Measurements from ENCODE around the gene FTCD. TPM values are rescaled to one million over a fixed set of nuclear protein-coding genes. Genes with fewer than 3 reads are reported as not detected.

Gene FTCD
- total and polyA plus RNA-seq, 4 donors, result 0.50 to 8.7 (median 1.8) TPM

DNA sequence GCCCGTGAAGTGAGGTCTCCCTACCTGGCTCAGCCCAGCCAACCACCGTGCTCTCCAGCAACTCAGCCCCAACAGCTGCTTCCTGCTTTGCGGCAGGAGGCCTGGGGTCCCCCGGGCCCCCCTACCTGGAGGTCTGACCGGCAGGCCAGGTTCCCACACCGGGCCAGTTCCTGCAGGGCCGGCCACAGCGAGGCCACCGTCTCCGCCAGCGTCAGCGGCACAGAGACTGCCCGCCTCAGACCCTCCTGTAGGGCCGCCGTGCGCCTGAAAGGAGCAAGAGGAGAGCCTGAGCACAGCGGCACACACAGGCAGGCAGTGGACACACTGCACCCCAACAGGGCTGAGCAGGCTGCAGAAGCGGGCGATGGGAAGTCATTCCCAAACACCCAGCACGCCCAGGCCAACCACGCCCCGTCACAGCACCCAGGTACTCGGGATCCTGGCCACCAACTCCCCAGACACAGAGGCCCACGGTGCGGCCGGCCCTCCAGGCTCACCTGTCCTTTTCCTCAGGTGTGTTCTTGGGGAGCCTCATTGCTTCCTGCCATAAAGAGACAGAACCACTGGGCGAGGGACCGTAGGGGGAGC lies 16.9 kb downstream of the FTCD start:
- no peaks in the 10 kb centered on the region for H3K4me1 ChIP-seq (ENCODE audit: control insufficient read depth in 1 of 2, insufficient read depth in 2 of 2, low read length in 2 of 2)
- WGBS, 2 donors, result 89 to 92% methylated on average over 28 of the region's 28 CpGs
- no peaks in the 10 kb centered on the region for H3K9me3 ChIP-seq (ENCODE audit: control insufficient read depth, low read length)
- intact Hi-C loops (cut with DNase I), result no loop called here
- H3K36me3 ChIP-seq (ENCODE audit: control insufficient read depth in 1 of 2, insufficient read depth in 2 of 2, low read length in 1 of 2), result no peaks in the 10 kb centered on the region
- H3K4me3 ChIP-seq (ENCODE audit: low read length in 2 of 2), result no peak overlapping the region
- H3K27me3 ChIP-seq (ENCODE audit: control insufficient read depth in 1 of 2, insufficient read depth in 2 of 2, low read length in 1 of 2), result no peaks in the 10 kb centered on the region
- ATAC-seq (ENCODE audit: low FRiP score) (no peak), DNase-seq (no peak)
- no peak overlapping the region for H3K27ac ChIP-seq (ENCODE audit: low read depth in 1 of 2, low read length in 2 of 2)

DNA sequence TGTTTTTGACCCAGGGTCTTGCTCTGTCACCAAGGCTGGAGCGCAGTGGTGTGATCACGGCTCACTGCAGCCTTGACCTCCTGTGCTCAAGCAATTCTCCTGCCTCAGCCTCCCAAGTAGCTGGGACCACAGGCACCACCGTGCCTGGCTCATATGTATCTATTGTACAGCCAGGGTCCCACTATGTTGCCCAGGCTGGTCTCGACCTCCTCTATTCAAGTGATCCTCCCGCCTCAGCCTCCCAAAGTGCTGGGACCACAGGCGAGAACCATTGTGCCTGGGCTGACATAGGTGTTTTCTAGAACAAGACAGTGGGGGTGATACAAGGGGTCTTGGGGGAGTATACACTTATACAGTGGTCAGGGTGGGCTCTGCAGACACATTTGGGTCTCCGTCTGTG lies 17.5 kb downstream of the FTCD start:
- Histone ChIP-seq H3K27me3 (ENCODE audit: control insufficient read depth in 1 of 2, insufficient read depth in 2 of 2, low read length in 1 of 2) (no peaks in the 10 kb centered on the region), H3K36me3 (ENCODE audit: control insufficient read depth in 1 of 2, insufficient read depth in 2 of 2, low read length in 1 of 2) (no peaks in the 10 kb centered on the region), H3K9me3 (ENCODE audit: control insufficient read depth, low read length) (no peaks in the 10 kb centered on the region), H3K4me1 (ENCODE audit: control insufficient read depth in 1 of 2, insufficient read depth in 2 of 2, low read length in 2 of 2) (no peaks in the 10 kb centered on the region), H3K27ac (ENCODE audit: low read depth in 1 of 2, low read length in 2 of 2) (no peak overlapping the region), H3K4me3 (ENCODE audit: low read length in 2 of 2) (no peak overlapping the region)
- intact Hi-C loops (cut with DNase I), result no loop called here
- DNase-seq (no peak), ATAC-seq (ENCODE audit: low FRiP score) (no peak)
- WGBS, 2 donors, result 80 to 88% methylated on average over 7 of the region's 7 CpGs

DNA sequence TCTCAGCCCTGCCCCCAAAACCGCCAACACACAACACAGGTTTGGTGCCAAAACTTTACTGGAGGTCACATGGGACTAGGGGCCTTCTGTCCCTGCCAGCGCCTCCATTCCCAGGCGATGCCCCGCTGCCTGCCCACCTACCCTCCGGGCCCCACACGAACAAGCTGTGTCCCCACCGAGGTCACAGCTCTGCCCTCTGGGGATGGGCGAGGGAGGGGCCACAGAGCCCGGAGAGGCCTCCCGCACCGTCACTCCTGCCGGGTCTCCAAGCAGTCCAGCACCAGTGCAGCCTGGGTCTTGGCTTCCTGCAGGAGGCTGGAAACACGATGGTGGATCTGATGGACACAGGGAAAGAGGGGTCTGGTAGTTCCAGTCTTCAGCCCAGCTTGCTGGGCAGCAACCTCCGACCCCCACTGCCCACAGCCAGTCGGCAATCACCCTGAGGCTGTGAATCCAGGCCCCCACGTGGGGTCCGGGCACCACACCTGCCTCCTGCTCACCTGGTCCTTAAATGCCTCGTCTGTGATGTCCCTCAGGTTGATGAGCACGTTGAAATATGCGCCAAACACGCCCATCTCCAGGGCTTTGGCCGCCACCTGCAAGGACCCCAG lies 18.5 kb downstream of the FTCD start:
- Histone ChIP-seq H3K9me3 (ENCODE audit: control insufficient read depth, low read length) (no peaks in the 10 kb centered on the region), H3K4me1 (ENCODE audit: control insufficient read depth in 1 of 2, insufficient read depth in 2 of 2, low read length in 2 of 2) (no peaks in the 10 kb centered on the region), H3K36me3 (ENCODE audit: control insufficient read depth in 1 of 2, insufficient read depth in 2 of 2, low read length in 1 of 2) (no peaks in the 10 kb centered on the region), H3K27me3 (ENCODE audit: control insufficient read depth in 1 of 2, insufficient read depth in 2 of 2, low read length in 1 of 2) (no peaks in the 10 kb centered on the region), H3K4me3 (ENCODE audit: low read length in 2 of 2) (no peak overlapping the region), H3K27ac (ENCODE audit: low read depth in 1 of 2, low read length in 2 of 2) (no peak overlapping the region)
- intact Hi-C loops (cut with DNase I), result no loop called here
- WGBS, 2 donors, result 65 to 81% methylated on average over 22 of the region's 22 CpGs
- DNase-seq (no peak), ATAC-seq (ENCODE audit: low FRiP score) (no peak)

GRCh38 chr21:46135782-46136395 lies 19.5 kb downstream of the FTCD start:
- no peaks in the 10 kb centered on the region for H3K4me1 ChIP-seq (ENCODE audit: control insufficient read depth in 1 of 2, insufficient read depth in 2 of 2, low read length in 2 of 2)
- H3K27ac ChIP-seq (ENCODE audit: low read depth in 1 of 2, low read length in 2 of 2), result no peak overlapping the region
- WGBS, 2 donors, result 48 to 67% methylated on average over 7 of the region's 7 CpGs
- H3K36me3 ChIP-seq (ENCODE audit: control insufficient read depth in 1 of 2, insufficient read depth in 2 of 2, low read length in 1 of 2), result no peaks in the 10 kb centered on the region
- no peak overlapping the region for H3K4me3 ChIP-seq (ENCODE audit: low read length in 2 of 2)
- H3K9me3 ChIP-seq (ENCODE audit: control insufficient read depth, low read length), result no peaks in the 10 kb centered on the region
- H3K27me3 ChIP-seq (ENCODE audit: control insufficient read depth in 1 of 2, insufficient read depth in 2 of 2, low read length in 1 of 2), result no peaks in the 10 kb centered on the region
- intact Hi-C loops (cut with DNase I), result no loop called here
- DNase-seq, result no peak
- ATAC-seq (ENCODE audit: low FRiP score), result no peak

DNA sequence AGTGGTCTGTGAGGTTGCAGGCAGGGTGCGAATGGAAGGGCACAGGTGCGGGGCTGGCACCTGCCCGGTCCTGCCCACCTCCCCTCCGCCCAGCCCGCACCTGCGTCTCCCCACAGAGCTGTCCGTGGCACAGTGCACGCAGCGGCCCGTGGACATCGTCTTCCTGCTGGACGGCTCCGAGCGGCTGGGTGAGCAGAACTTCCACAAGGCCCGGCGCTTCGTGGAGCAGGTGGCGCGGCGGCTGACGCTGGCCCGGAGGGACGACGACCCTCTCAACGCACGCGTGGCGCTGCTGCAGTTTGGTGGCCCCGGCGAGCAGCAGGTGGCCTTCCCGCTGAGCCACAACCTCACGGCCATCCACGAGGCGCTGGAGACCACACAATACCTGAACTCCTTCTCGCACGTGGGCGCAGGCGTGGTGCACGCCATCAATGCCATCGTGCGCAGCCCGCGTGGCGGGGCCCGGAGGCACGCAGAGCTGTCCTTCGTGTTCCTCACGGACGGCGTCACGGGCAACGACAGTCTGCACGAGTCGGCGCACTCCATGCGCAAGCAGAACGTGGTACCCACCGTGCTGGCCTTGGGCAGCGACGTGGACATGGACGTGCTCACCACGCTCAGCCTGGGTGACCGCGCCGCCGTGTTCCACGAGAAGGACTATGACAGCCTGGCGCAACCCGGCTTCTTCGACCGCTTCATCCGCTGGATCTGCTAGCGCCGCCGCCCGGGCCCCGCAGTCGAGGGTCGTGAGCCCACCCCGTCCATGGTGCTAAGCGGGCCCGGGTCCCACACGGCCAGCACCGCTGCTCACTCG lies 23.3 kb downstream of the FTCD start:
- DNase-seq (no peak), ATAC-seq (ENCODE audit: low FRiP score) (peak; percentile 1)
- intact Hi-C loops (cut with DNase I), result no loop called here
- no peak overlapping the region for H3K27ac ChIP-seq (ENCODE audit: low read depth in 1 of 2, low read length in 2 of 2)
- 94 to 95% methylated on average over 85 of the region's 85 CpGs for WGBS, 2 donors
- no peaks in the 10 kb centered on the region for H3K4me1 ChIP-seq (ENCODE audit: control insufficient read depth in 1 of 2, insufficient read depth in 2 of 2, low read length in 2 of 2)
- H3K27me3 ChIP-seq (ENCODE audit: control insufficient read depth in 1 of 2, insufficient read depth in 2 of 2, low read length in 1 of 2), result no peaks in the 10 kb centered on the region
- H3K4me3 ChIP-seq (ENCODE audit: low read length in 2 of 2), result no peak overlapping the region
- H3K9me3 ChIP-seq (ENCODE audit: control insufficient read depth, low read length), result no peaks in the 10 kb centered on the region
- no peaks in the 10 kb centered on the region for H3K36me3 ChIP-seq (ENCODE audit: control insufficient read depth in 1 of 2, insufficient read depth in 2 of 2, low read length in 1 of 2)

- no peaks in the 10 kb centered on the region for H3K36me3 ChIP-seq (ENCODE audit: control insufficient read depth in 1 of 2, insufficient read depth in 2 of 2, low read length in 1 of 2)
- WGBS, 2 donors, result 84 to 90% methylated on average over 4 of the region's 4 CpGs
- peak; percentile 2 for ATAC-seq (ENCODE audit: low FRiP score)
- H3K4me1 ChIP-seq (ENCODE audit: control insufficient read depth in 1 of 2, insufficient read depth in 2 of 2, low read length in 2 of 2), result no peaks in the 10 kb centered on the region
- H3K9me3 ChIP-seq (ENCODE audit: control insufficient read depth, low read length), result no peaks in the 10 kb centered on the region
- H3K27me3 ChIP-seq (ENCODE audit: control insufficient read depth in 1 of 2, insufficient read depth in 2 of 2, low read length in 1 of 2), result no peaks in the 10 kb centered on the region
- no peak overlapping the region for H3K4me3 ChIP-seq (ENCODE audit: low read length in 2 of 2)
- DNase-seq, result no peak
- intact Hi-C loops (cut with DNase I), result no loop called here
- no peak overlapping the region for H3K27ac ChIP-seq (ENCODE audit: low read depth in 1 of 2, low read length in 2 of 2)
These were observed 23.9 kb downstream of the FTCD start for GRCh38 chr21:46131588-46131837.

DNA sequence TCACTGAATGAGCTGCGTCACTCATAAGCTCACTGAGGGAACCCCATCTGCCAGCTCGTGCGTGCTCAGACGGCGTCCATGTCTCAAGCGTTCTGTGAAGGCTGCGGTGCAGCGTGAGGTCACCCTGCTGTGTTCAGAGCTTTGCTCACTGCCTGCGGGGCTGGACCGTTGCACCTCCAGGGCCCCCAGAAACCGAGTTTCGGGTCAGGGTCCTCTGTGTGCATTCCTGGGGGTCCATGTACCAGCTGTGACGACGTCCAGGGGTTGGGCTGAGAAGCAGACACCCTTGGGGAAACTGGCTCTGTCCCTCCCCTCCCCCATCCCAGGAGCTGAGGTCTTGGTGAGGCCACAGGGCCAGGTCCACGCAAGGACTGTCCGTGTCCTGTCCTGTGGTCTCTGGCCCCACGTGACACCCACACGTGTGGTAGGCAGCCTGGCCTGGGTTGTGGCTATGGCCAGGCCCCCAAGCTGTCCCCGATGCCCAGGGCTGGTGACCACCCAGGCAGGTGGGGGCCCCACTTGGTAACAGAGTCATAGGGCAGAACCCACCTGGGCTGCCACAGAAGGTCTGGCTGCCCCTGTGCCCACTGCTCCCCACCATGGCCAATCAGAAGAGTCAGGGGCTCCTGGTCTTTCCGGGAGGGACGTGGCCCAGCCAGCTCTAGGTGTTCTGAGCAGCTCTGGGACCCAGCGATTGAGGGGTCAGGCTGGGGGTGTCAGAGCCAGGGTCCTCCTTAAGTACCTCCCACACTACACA lies 24.4 kb downstream of the FTCD start:
- intact Hi-C loops (cut with DNase I), result no loop called here
- H3K36me3 ChIP-seq (ENCODE audit: control insufficient read depth in 1 of 2, insufficient read depth in 2 of 2, low read length in 1 of 2), result peaks cover 0 to 2% of the 10 kb centered on the region in 2 donors
- H3K27me3 ChIP-seq (ENCODE audit: control insufficient read depth in 1 of 2, insufficient read depth in 2 of 2, low read length in 1 of 2), result no peaks in the 10 kb centered on the region
- no peaks in the 10 kb centered on the region for H3K9me3 ChIP-seq (ENCODE audit: control insufficient read depth, low read length)
- DNase-seq (peak in 1 of 2 donors; percentile 75), ATAC-seq (ENCODE audit: low FRiP score) (no peak)
- no peak overlapping the region for H3K4me3 ChIP-seq (ENCODE audit: low read length in 2 of 2)
- 62 to 67% methylated on average over 21 to 22 of the region's 22 CpGs for WGBS, 2 donors
- no peak overlapping the region for H3K27ac ChIP-seq (ENCODE audit: low read depth in 1 of 2, low read length in 2 of 2)
- no peaks in the 10 kb centered on the region for H3K4me1 ChIP-seq (ENCODE audit: control insufficient read depth in 1 of 2, insufficient read depth in 2 of 2, low read length in 2 of 2)

DNA sequence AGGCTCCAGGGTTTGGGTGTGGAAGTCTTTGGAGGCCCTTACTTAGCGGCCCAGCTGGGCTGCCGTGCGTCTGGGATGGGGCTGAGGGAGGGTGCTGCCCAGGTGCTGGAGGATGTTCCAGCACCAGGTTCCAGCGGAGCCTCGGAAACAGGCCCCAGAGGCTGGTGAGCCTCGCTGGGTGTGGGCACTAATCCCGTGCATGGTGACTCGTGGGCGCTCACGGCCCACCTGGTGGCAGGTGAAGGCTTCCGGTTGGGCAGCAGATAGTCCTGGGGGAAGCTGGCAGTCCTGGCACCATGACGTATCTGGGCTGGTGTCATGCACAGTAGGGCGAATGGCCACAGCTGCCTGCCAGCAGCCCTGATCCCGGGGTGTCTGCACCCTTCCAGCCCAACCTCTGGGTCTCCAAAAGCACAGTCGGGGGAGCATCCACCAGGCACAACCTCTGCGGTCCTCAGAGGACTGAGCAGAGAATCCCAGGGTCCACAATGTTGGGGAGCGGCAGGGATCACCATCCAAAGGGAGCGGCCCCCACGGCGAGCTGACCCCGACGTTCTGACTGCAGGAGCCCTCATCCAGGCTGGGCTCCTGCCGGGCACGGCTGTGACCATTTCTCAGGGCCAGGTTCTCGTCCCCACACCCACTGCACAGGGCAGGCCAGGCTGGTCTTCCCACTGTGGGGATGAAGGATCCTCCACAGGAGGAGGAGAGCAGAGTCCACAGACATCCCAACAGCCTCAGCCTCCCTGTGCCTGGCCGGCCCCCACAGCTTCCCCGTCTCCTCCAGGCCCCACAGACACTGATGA lies 25.3 kb downstream of the FTCD start:
- 70 to 77% methylated on average over 27 of the region's 27 CpGs for WGBS, 2 donors
- Histone ChIP-seq H3K9me3 (ENCODE audit: control insufficient read depth, low read length) (no peaks in the 10 kb centered on the region), H3K36me3 (ENCODE audit: control insufficient read depth in 1 of 2, insufficient read depth in 2 of 2, low read length in 1 of 2) (peaks cover 0 to 9% of the 10 kb centered on the region in 2 donors), H3K4me3 (ENCODE audit: low read length in 2 of 2) (no peak overlapping the region), H3K27ac (ENCODE audit: low read depth in 1 of 2, low read length in 2 of 2) (no peak overlapping the region), H3K27me3 (ENCODE audit: control insufficient read depth in 1 of 2, insufficient read depth in 2 of 2, low read length in 1 of 2) (no peaks in the 10 kb centered on the region), H3K4me1 (ENCODE audit: control insufficient read depth in 1 of 2, insufficient read depth in 2 of 2, low read length in 2 of 2) (no peaks in the 10 kb centered on the region)
- DNase-seq, result peak; percentile 46 to 75
- intact Hi-C loops (cut with DNase I), result no loop called here
- ATAC-seq (ENCODE audit: low FRiP score), result peak; percentile 3

Measured in aorta (tissue), 5 donors.